ENCODE results near the gene SLC25A4. TPM values are rescaled to one million over a fixed set of nuclear protein-coding genes. Genes with fewer than 3 reads are reported as not detected.
"Not testable (repeated sequence)": the region's sequence is repeated elsewhere in the genome, so short reads cannot be mapped to it uniquely, and the experiment has no call there.

Gene SLC25A4
- total and polyA plus RNA-seq, 4 donors, result 72.6 to 119 (median 92.3) TPM

DNA sequence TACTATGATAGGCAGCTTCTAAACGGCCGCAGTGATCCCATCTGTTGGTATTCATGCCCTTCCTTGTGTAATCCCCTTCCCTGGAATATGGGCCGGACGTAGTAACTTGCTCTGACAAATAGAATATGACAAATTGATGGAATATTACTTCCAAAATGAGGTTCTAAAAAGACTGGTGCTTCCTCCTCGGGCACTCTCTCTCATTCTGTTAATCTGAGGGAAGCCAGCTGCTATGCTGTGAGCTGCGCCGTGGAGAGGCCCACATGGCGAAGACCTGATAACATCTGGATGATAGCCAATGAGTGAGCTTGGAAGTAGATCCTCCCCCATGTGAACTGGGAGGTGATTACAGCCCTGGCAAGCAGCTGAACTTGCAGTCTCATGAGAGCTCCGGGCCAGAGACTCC is 27.2 kb upstream of the SLC25A4 start:
- no peaks in the 10 kb centered on the region for H3K9me3 ChIP-seq (ENCODE audit: control insufficient read depth, low read length)
- no peaks in the 10 kb centered on the region for H3K27me3 ChIP-seq (ENCODE audit: control insufficient read depth in 1 of 2, insufficient read depth in 2 of 2, low read length in 1 of 2)
- H3K4me3 ChIP-seq (ENCODE audit: low read length in 2 of 2), result no peak overlapping the region
- no peak for ATAC-seq (ENCODE audit: low FRiP score)
- H3K36me3 ChIP-seq (ENCODE audit: control insufficient read depth in 1 of 2, insufficient read depth in 2 of 2, low read length in 1 of 2), result no peaks in the 10 kb centered on the region
- no peak overlapping the region for H3K27ac ChIP-seq (ENCODE audit: low read depth in 1 of 2, low read length in 2 of 2)
- H3K4me1 ChIP-seq (ENCODE audit: control insufficient read depth in 1 of 2, insufficient read depth in 2 of 2, low read length in 2 of 2), result peaks cover 0 to 3% of the 10 kb centered on the region in 2 donors
- intact Hi-C loops (cut with DNase I), result no loop called here
- WGBS, 2 donors, result 10 to 11% methylated on average over 9 of the region's 9 CpGs
- peak; percentile 55 to 74 for DNase-seq

DNA sequence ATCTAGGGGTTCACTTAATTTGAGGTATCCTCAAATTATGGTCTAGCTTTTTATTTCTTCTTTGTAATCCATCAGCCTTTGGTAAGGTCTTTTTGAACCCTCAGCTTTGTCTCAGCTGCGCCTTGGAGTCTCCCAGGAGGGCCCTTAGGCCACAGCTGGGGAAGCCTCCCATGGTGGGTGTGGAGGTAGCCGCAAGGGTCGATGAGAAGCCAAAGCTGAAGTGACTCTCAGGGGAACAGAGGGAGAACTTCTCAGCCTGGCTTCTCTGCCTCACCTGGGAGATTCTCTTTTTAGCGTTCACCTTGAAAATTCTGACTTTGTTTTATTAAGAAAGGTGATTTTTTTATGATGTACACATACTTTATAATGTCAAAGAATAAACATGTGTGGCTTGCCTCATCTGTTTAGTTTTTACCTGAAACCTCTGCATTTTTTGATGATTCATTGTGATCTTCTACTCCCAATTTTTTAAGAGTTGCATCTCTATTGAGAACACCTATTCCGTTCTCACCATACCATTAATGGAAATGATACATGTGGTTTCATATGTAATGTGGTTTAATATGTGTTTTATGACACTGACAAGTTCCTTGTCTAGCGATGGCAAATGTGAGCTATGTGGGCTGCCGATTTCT is 25.6 kb upstream of the SLC25A4 start:
- WGBS, 2 donors, result 91 to 94% methylated on average over 7 of the region's 7 CpGs
- H3K4me1 ChIP-seq (ENCODE audit: control insufficient read depth in 1 of 2, insufficient read depth in 2 of 2, low read length in 2 of 2), result no peaks in the 10 kb centered on the region
- H3K9me3 ChIP-seq (ENCODE audit: control insufficient read depth, low read length), result no peaks in the 10 kb centered on the region
- intact Hi-C loops (cut with DNase I), result no loop called here
- H3K36me3 ChIP-seq (ENCODE audit: control insufficient read depth in 1 of 2, insufficient read depth in 2 of 2, low read length in 1 of 2), result no peaks in the 10 kb centered on the region
- no peak overlapping the region for H3K27ac ChIP-seq (ENCODE audit: low read depth in 1 of 2, low read length in 2 of 2)
- no peaks in the 10 kb centered on the region for H3K27me3 ChIP-seq (ENCODE audit: control insufficient read depth in 1 of 2, insufficient read depth in 2 of 2, low read length in 1 of 2)
- DNase-seq (no peak), ATAC-seq (ENCODE audit: low FRiP score) (no peak)
- no peak overlapping the region for H3K4me3 ChIP-seq (ENCODE audit: low read length in 2 of 2)

DNA sequence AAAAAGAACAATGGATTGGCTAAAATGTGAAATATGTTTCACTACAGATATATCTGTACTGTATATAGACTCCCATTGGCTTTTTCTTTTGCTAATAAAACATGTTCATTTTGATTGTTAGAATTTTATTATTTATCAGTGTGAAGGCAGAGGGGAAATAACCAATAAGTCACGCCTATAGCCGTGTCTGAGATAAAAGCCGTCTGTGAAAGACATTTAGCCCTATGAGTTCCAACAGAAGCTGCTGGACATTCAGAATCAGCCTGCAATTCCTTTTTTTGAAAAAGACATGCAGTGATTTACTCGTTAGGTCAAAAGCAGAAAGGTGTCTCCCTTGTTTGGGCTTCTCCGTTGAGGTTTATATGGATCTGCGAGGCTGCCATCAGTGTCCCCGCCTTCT is 24.2 kb upstream of the SLC25A4 start:
- Histone ChIP-seq H3K9me3 (ENCODE audit: control insufficient read depth, low read length) (no peaks in the 10 kb centered on the region), H3K27me3 (ENCODE audit: control insufficient read depth in 1 of 2, insufficient read depth in 2 of 2, low read length in 1 of 2) (no peaks in the 10 kb centered on the region), H3K4me1 (ENCODE audit: control insufficient read depth in 1 of 2, insufficient read depth in 2 of 2, low read length in 2 of 2) (no peaks in the 10 kb centered on the region), H3K4me3 (ENCODE audit: low read length in 2 of 2) (no peak overlapping the region), H3K36me3 (ENCODE audit: control insufficient read depth in 1 of 2, insufficient read depth in 2 of 2, low read length in 1 of 2) (no peaks in the 10 kb centered on the region), H3K27ac (ENCODE audit: low read depth in 1 of 2, low read length in 2 of 2) (no peak overlapping the region)
- ATAC-seq (ENCODE audit: low FRiP score), result no peak
- DNase-seq, result no peak
- WGBS, 2 donors, result 95 to 96% methylated on average over 7 of the region's 7 CpGs
- intact Hi-C loops (cut with DNase I), result no loop called here

DNA sequence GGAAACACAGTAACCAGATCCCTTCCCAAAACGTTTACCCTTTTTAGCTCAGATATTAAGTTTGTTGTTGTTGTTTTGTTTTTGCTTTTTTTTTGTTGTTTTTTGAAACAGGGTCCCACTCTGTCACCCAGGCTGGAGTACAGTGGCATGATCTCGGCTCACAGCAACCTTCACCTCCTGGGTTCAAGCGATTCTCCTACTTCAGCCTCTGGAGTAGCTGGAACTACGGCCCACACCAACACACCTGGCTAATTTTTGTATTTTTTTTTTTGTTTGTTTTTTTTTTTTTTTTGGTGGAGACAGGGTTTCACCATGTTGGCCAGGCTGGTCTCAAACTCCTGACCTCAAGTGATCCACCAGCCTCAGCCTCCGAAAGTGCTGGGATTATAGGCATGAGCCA is 23.6 kb upstream of the SLC25A4 start:
- H3K4me3 ChIP-seq (ENCODE audit: low read length in 2 of 2); ATAC-seq (ENCODE audit: low FRiP score); H3K9me3 ChIP-seq (ENCODE audit: control insufficient read depth, low read length); H3K36me3 ChIP-seq (ENCODE audit: control insufficient read depth in 1 of 2, insufficient read depth in 2 of 2, low read length in 1 of 2); H3K27ac ChIP-seq (ENCODE audit: low read depth in 1 of 2, low read length in 2 of 2); H3K27me3 ChIP-seq (ENCODE audit: control insufficient read depth in 1 of 2, insufficient read depth in 2 of 2, low read length in 1 of 2); DNase-seq; H3K4me1 ChIP-seq (ENCODE audit: control insufficient read depth in 1 of 2, insufficient read depth in 2 of 2, low read length in 2 of 2); intact Hi-C loops (cut with DNase I): not testable (repeated sequence)
- 88 to 91% methylated on average over 5 of the region's 5 CpGs for whole genome bisulfite sequencing, 2 donors

DNA sequence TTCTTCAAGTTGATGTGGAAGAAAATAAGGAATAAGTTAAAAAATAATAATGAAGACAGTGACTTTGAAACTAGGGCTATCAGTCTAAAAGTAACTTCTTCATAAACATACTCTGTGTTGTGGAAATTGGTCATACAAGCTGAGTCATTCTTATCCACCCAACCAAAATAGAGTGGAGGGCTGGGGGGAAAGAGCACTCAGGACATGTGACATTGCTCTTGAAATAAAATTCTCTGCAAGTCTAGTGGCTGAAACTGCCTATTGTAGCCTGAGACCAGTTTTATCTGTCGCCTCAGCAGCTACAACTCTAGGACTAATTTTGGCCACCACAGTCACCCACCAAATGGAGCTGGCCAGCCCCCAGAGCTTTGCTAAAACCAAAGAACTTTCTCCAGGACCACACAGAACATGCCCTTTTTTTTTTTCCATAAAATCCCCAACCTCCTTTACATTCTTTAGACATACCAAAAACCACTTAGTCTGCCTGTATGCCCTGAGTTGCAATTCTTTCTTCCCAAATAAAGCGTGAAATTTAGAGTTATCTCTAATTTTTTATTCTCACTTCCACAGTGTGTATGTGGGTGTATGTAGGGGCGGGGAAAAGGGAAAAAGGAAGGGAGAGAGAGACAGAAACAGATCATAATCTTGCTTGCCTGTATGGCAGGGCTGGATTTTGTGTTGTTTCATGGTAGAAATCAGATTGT is 23.0 kb upstream of the SLC25A4 start:
- DNase-seq (no peak), ATAC-seq (ENCODE audit: low FRiP score) (no peak)
- WGBS, 2 donors, result 65 to 72% methylated on average over 3 of the region's 3 CpGs

DNA sequence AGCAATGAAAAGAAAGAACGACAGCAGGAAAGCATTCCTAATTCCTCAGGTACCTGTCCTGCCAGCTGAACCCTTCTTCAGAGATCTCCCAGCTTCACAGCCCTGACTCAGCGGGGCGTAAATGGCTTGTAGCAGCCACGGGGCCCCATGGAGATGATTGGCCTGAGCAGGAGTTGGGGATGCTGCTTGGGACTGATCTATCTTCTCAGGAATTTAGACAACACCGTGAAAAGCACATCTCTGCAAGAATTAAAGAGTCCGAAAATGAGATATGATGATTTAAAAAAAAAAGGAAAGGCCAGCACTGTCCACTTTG is 22.5 kb upstream of the SLC25A4 start:
- Histone ChIP-seq H3K27ac (ENCODE audit: low read depth in 1 of 2, low read length in 2 of 2) (no peak overlapping the region), H3K4me3 (ENCODE audit: low read length in 2 of 2) (no peak overlapping the region), H3K4me1 (ENCODE audit: control insufficient read depth in 1 of 2, insufficient read depth in 2 of 2, low read length in 2 of 2) (no peaks in the 10 kb centered on the region), H3K9me3 (ENCODE audit: control insufficient read depth, low read length) (no peaks in the 10 kb centered on the region), H3K27me3 (ENCODE audit: control insufficient read depth in 1 of 2, insufficient read depth in 2 of 2, low read length in 1 of 2) (no peaks in the 10 kb centered on the region), H3K36me3 (ENCODE audit: control insufficient read depth in 1 of 2, insufficient read depth in 2 of 2, low read length in 1 of 2) (no peaks in the 10 kb centered on the region)
- ATAC-seq (ENCODE audit: low FRiP score) (no peak), DNase-seq (no peak)
- WGBS, 2 donors, result 74 to 80% methylated on average over 6 of the region's 6 CpGs
- intact Hi-C loops (cut with DNase I), result no loop called here

More for the DNA sequence above, 23.0 kb upstream of the SLC25A4 start:
- Histone ChIP-seq H3K27me3 (ENCODE audit: control insufficient read depth in 1 of 2, insufficient read depth in 2 of 2, low read length in 1 of 2) (no peaks in the 10 kb centered on the region), H3K36me3 (ENCODE audit: control insufficient read depth in 1 of 2, insufficient read depth in 2 of 2, low read length in 1 of 2) (no peaks in the 10 kb centered on the region), H3K4me1 (ENCODE audit: control insufficient read depth in 1 of 2, insufficient read depth in 2 of 2, low read length in 2 of 2) (no peaks in the 10 kb centered on the region), H3K27ac (ENCODE audit: low read depth in 1 of 2, low read length in 2 of 2) (no peak overlapping the region), H3K4me3 (ENCODE audit: low read length in 2 of 2) (no peak overlapping the region), H3K9me3 (ENCODE audit: control insufficient read depth, low read length) (no peaks in the 10 kb centered on the region)
- intact Hi-C loops (cut with DNase I), result no loop called here

DNA sequence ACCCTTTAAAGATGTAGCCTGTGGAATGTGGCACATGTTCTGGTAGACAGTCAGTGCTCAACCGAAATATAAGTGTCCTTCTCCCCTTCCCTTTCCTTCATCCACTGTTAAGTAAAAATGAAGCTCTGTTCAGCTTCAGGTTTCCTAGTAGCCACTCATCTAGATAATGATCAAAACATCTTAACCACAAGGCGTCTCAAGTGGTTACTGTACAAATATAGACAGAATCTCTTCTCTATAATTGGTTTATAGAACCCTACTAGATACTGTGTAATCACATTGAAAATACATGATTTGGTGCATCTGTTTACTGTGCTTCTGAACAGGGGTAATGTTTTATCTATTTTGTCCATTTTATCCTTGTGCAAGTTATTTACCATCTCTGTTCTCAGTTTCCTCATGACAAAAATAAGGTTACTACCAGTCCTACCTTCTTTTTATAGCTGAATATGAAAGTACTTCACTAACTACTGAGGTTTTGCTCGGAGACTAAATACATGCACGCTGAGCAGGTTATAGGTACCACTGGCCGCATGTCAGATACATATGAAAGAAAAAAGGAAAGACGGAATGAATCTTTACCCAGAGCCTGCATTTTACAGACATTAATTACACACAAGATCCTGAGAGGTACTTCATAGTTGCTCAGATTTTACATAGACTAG is 20.3 kb upstream of the SLC25A4 start:
- no peak for ATAC-seq (ENCODE audit: low FRiP score)
- 93 to 96% methylated on average over 6 of the region's 6 CpGs for WGBS, 2 donors

DNA sequence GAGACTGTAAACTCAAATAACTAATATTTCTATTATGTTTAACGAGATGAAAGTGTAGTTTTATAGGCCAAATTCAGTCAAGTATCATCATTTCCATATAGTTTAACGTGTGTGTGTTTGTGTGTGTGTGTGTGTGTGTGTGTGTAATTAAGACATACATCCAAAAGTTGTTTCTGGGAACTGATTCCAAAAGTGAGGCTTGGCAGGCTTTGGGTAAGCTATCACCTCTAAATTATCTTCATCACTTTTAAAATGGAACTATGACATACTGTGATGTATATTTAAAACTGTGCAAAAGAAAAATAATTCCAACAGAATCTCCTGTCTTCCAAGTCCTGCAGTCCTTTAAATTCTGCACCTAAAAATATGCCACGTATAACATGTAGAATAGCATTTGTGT is 19.1 kb upstream of the SLC25A4 start:
- Histone ChIP-seq H3K36me3 (ENCODE audit: control insufficient read depth in 1 of 2, insufficient read depth in 2 of 2, low read length in 1 of 2) (no peaks in the 10 kb centered on the region), H3K27me3 (ENCODE audit: control insufficient read depth in 1 of 2, insufficient read depth in 2 of 2, low read length in 1 of 2) (no peaks in the 10 kb centered on the region), H3K4me1 (ENCODE audit: control insufficient read depth in 1 of 2, insufficient read depth in 2 of 2, low read length in 2 of 2) (no peaks in the 10 kb centered on the region), H3K27ac (ENCODE audit: low read depth in 1 of 2, low read length in 2 of 2) (no peak overlapping the region), H3K9me3 (ENCODE audit: control insufficient read depth, low read length) (no peaks in the 10 kb centered on the region), H3K4me3 (ENCODE audit: low read length in 2 of 2) (no peak overlapping the region)
- DNase-seq (no peak), ATAC-seq (ENCODE audit: low FRiP score) (no peak)
- 72 to 73% methylated on average over 3 of the region's 3 CpGs for WGBS, 2 donors
- intact Hi-C loops (cut with DNase I), result no loop called here

More for the DNA sequence above, 20.3 kb upstream of the SLC25A4 start:
- Histone ChIP-seq H3K27ac (ENCODE audit: low read depth in 1 of 2, low read length in 2 of 2) (no peak overlapping the region), H3K4me3 (ENCODE audit: low read length in 2 of 2) (no peak overlapping the region), H3K36me3 (ENCODE audit: control insufficient read depth in 1 of 2, insufficient read depth in 2 of 2, low read length in 1 of 2) (no peaks in the 10 kb centered on the region), H3K9me3 (ENCODE audit: control insufficient read depth, low read length) (no peaks in the 10 kb centered on the region), H3K4me1 (ENCODE audit: control insufficient read depth in 1 of 2, insufficient read depth in 2 of 2, low read length in 2 of 2) (no peaks in the 10 kb centered on the region), H3K27me3 (ENCODE audit: control insufficient read depth in 1 of 2, insufficient read depth in 2 of 2, low read length in 1 of 2) (no peaks in the 10 kb centered on the region)
- intact Hi-C loops (cut with DNase I), result no loop called here
- no peak for DNase-seq
